Measurements from ENCODE around the gene EBLN1.

The EBLN1 gene

DNA sequence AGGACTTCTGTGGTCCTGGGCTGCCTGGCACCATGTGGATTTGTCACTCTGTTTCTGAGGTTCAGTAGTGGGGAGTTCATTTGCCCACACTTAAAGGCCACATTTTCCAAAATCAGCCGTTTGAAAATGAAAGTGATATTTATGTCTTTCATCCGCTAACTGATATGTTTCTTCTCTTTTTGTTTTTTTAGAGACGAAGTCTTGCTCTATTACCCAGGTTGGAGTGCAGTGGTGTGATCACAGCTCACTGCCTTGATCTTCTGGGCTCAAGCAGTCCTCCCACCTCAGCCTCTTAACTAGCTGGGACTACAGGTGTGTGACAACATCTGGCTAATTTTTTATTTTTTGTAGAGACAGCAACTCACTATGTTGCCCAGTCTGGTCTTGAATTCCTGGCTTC, 58.6 kb downstream of the EBLN1 start:
- no peak for DNase-seq (ENCODE audit: low read depth, low spot score)
- ChIA-PET POLR2A (no interaction called here), CTCF (no interaction called here)
- H3K4me3 ChIP-seq (ENCODE audit: low read depth, low read length) = no peak overlapping the region
- TF ChIP-seq, protein P1, sequence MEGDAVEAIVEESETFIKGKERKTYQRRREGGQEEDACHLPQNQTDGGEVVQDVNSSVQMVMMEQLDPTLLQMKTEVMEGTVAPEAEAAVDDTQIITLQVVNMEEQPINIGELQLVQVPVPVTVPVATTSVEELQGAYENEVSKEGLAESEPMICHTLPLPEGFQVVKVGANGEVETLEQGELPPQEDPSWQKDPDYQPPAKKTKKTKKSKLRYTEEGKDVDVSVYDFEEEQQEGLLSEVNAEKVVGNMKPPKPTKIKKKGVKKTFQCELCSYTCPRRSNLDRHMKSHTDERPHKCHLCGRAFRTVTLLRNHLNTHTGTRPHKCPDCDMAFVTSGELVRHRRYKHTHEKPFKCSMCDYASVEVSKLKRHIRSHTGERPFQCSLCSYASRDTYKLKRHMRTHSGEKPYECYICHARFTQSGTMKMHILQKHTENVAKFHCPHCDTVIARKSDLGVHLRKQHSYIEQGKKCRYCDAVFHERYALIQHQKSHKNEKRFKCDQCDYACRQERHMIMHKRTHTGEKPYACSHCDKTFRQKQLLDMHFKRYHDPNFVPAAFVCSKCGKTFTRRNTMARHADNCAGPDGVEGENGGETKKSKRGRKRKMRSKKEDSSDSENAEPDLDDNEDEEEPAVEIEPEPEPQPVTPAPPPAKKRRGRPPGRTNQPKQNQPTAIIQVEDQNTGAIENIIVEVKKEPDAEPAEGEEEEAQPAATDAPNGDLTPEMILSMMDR (IDR thresholded peaks at IDR 0.05; ENCODE audit: insufficient read depth, low read length, missing control alignments) = no peak
